ENCODE measurements around the gene NKAP.

DNA sequence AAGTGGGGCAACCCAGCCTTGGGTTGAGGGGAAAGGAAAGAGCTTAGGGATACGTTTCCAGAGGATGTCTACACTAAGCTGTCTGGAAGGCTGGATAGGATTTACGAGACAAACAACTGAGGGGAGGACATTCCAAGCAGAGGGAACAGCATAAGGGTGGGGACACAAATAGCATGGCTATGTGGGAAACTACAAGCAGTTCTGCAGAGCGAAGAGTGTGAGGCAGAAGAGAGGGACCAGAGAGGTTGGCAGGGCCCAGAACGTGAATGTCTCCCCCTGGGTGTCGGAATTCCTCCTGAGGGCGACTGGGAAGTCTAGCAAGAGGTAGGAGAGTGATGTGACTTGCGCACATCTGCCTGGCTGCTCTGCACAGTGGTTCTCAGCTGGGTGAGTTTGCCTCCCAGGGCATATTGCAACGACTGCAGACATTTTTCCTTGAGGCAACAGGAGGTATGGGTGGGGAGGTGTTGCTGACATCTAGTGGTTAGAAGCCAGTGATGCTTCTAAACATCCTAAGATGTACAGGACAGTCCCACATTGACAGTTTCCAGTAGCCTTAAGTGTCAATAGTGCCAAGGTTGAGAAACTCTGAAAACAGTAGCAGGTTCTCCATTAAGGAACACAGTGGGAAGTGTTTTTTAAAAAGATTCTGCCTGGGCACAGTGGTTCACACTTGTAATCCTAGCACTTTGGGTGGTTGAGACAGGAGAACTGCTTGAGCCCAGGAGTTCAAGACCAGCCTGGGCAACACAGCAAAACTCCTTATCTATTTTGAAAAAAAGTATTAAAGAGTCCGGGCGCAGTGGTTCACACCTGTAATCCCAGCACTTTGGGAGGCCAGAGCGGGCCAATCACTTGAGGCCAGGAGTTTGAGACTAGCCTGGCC lies 62.8 kb downstream of the NKAP start:
- TF ChIP-seq, protein P1, sequence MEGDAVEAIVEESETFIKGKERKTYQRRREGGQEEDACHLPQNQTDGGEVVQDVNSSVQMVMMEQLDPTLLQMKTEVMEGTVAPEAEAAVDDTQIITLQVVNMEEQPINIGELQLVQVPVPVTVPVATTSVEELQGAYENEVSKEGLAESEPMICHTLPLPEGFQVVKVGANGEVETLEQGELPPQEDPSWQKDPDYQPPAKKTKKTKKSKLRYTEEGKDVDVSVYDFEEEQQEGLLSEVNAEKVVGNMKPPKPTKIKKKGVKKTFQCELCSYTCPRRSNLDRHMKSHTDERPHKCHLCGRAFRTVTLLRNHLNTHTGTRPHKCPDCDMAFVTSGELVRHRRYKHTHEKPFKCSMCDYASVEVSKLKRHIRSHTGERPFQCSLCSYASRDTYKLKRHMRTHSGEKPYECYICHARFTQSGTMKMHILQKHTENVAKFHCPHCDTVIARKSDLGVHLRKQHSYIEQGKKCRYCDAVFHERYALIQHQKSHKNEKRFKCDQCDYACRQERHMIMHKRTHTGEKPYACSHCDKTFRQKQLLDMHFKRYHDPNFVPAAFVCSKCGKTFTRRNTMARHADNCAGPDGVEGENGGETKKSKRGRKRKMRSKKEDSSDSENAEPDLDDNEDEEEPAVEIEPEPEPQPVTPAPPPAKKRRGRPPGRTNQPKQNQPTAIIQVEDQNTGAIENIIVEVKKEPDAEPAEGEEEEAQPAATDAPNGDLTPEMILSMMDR (IDR thresholded peaks at IDR 0.05): peak; percentile 87
- TF ChIP-seq, protein P2, sequence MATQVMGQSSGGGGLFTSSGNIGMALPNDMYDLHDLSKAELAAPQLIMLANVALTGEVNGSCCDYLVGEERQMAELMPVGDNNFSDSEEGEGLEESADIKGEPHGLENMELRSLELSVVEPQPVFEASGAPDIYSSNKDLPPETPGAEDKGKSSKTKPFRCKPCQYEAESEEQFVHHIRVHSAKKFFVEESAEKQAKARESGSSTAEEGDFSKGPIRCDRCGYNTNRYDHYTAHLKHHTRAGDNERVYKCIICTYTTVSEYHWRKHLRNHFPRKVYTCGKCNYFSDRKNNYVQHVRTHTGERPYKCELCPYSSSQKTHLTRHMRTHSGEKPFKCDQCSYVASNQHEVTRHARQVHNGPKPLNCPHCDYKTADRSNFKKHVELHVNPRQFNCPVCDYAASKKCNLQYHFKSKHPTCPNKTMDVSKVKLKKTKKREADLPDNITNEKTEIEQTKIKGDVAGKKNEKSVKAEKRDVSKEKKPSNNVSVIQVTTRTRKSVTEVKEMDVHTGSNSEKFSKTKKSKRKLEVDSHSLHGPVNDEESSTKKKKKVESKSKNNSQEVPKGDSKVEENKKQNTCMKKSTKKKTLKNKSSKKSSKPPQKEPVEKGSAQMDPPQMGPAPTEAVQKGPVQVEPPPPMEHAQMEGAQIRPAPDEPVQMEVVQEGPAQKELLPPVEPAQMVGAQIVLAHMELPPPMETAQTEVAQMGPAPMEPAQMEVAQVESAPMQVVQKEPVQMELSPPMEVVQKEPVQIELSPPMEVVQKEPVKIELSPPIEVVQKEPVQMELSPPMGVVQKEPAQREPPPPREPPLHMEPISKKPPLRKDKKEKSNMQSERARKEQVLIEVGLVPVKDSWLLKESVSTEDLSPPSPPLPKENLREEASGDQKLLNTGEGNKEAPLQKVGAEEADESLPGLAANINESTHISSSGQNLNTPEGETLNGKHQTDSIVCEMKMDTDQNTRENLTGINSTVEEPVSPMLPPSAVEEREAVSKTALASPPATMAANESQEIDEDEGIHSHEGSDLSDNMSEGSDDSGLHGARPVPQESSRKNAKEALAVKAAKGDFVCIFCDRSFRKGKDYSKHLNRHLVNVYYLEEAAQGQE (IDR thresholded peaks at IDR 0.05; ENCODE audit: insufficient read depth in 1 of 2, low read depth in 2 of 2, low read length in 1 of 2): no peak
